GM19463 (cell line): ENCODE data around the gene UPP1.
A peak's percentile ranks its signal among the peaks of the same experiment; 100 is the strongest.
"Not testable (repeated sequence)": the region's sequence is repeated elsewhere in the genome, so short reads cannot be mapped to it uniquely, and the experiment has no call there.

ENCODE experiments used
- ATAC-seq: cut with Tn5 transposase; IDR thresholded peaks from one replicate; pipeline ENCODE4 v1.9.1; 2021; ENCODE audit warnings: mild to moderate bottlenecking, moderate library complexity; ENCODE audit not compliant: unreplicated experiment

Gene UPP1

DNA sequence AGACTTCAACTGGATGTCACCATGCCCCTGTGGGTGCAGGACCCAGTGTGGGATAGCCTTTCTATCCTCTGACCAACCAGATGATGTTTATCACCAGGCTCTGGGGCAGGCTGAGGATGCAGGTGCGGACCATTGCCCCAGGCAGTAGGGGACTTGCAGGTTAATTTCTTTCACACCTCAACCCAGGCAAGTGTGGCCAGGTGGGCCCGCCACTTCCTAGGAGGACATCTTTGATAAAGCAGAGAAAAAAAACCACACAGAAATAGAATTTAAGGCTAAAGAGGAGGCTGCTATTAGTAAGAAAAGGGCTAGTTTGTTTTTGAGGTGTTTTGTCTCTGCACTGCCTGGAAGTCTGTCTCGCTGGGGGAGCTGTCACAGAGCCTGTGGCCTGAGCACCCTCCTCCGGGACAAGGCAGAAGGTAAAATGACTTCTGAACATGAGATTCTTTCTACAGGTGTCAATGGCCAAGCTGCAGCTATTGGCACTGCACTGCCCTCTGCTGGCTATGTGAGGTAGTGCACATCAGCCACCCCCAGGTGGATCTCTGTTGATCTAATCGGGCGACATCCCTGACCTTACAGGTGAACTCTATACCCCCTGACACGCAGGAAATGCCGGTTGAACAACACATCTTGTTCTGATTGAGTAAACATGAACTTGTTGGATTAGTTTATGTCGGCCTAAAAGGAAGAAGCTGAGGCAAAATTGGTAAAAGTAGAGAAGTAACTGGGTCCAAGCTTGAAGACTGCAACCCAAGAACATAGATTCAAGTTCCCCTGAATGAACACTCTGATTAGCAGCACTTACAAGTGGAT, 21.0 kb downstream of the UPP1 start:
- ATAC-seq: peak; percentile 76

- ATAC-seq: no peak
Measured at GRCh38 chr7:48110868-48111267, 21.8 kb downstream of the UPP1 start.

DNA sequence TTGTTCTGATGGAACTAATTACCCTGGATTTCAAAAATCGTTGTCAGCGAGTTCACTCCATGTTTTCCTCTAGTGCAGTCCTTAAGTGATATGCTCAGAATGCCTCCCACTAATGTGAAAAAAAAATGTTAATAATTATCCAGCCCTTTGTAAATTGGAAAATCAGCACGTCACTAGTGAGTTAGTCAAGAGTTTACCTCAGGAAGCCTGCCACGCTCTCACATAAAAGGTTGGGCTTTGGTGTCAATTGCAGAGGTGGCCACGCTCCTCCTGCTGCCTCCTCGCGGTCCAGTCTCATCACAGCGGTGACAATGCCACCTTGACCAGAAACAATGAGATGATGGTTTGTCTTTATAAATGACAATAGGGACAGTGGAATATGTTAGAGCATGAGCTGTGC, 22.5 kb downstream of the UPP1 start:
- ATAC-seq: no peak

DNA sequence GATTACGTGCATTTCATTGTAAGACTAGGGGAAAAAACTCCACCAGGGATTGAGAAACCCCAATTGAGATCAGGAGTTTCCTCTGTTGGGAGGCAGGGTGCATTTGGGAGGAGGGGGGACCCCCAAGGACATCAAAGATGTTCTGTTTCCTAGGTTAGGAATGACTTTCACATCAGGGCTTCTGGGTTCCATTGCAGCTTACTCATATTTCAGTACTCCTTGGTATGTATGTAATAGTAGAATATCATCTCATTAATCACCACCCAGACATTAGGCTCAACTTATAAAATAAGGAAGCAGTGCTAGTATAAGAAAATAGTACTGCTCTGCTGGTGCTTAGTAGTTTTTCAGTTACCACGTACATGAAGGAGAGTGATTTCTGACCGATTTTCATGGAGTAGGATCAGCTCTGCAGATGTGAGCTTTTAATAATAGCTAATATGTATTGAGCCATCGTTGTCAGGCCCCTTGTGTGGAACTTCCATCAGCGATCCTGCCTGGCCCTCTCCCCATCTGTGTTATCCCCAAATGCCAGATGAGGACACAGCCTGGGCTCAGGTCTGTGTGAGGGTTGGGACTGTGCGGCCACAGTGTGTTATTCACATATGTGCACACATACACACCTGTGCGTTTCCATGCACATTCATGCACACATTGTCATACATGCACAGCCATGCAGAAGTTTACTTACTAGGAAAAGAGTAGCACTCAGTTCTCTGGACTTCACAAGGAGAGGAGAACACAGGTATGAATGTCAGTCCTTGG, 23.5 kb downstream of the UPP1 start:
- ATAC-seq: no peak

DNA sequence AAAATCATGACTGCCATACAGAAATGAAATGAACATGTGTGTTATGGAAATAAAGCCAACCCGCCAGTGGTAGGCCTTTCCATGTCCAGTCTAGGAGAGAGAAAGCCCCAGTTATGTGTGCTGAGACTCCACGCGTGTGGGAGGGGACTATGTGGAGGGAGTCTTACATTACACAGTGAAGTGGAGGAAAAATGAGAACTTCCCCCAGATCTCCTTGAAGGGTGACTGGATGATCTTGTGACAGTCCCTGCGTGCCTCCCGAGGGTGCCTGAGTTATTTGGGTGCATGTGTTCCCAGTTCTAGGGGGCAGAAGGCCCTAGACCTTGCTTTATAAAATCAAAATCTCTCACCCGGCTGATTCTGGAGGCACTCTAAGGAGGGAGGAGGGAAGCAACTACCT, 24.2 kb downstream of the UPP1 start:
- no peak for ATAC-seq

DNA sequence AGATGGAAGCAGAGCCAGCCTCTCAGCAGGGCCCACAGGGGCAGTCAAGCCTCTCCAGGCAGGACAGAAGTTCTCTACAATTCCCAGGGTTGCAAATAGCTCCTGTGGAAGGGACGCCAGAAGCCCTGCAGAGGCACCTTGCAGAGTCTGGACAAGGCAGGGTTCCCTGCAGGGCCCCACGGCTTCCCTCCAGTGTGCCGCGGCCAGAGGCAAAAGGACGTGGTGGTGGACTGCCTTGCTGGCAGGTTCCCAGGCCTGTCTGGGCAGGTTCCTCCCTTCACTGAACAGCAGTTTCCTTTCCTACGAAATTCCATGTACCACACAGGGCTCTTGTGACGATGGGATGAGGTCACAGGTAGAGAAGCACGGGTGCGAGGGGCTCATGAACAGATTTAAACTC, 25.1 kb downstream of the UPP1 start:
- ATAC-seq: no peak

GRCh38 chr7:48114589-48114988, 25.5 kb downstream of the UPP1 start:
- ATAC-seq: no peak

GRCh38 chr7:48116043-48116442, 27.0 kb downstream of the UPP1 start:
- no peak for ATAC-seq

DNA sequence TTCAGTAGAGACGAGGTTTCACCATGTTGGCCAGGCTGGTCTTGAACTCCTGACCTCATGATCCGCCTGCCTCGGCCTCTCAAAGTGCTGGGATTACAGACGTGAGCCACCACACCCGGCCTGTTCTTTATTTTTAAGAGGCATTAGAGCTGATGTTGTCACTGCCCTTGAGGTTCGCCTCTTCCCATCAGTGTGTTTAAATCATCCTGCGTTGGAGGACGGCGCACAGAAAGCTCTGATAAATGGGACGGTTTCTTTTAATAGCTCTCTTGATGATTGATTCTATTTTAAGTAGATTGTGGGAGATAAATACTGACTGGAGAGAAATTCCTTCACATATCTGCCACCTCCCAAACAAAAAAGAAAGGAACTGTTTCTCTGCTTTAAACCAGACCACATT, 29.0 kb downstream of the UPP1 start:
- no peak for ATAC-seq

DNA sequence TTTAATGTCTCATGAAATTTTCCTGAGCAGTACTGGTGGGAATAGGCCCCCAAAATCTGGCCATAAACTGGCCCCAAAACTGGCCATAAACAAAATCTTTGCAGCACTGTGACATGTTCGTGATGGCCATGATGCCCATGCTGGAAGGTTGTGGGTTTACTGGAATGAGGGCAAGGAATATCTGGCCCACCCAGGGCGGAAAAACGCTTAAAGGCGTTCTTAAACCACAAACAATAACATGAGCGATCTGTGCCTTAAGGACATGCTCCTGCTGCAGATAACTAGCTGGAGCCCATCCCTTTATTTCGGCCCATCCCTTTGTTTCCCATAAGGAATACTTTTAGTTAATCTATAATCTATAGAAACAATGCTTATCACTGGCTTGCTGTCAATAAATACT, 31.5 kb downstream of the UPP1 start:
- ATAC-seq: not testable (repeated sequence)

- ATAC-seq: no peak
Measured at GRCh38 chr7:48126037-48126436, 37.0 kb downstream of the UPP1 start.

DNA sequence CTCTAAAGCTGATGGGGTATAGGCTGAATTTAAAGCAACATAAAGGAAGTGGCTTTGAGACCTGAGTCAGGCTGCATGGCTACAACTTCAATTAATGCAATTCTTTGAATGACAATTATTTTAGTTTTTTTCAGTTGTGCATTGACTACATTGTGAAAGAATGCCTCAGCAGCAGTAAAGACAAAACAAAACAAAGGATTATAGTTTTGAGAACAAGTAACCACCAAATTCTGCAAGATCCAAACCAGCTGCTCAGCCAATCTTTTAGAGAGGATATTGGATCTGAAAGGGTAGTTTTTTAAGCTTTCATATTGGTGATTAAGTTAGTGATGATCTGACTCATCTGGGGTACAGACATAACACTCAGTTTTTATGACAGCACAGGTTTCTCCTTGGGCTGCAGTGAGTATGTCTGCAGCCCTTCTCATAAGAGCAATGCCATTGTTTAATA, 41.6 kb downstream of the UPP1 start:
- peak; percentile 78 for ATAC-seq

DNA sequence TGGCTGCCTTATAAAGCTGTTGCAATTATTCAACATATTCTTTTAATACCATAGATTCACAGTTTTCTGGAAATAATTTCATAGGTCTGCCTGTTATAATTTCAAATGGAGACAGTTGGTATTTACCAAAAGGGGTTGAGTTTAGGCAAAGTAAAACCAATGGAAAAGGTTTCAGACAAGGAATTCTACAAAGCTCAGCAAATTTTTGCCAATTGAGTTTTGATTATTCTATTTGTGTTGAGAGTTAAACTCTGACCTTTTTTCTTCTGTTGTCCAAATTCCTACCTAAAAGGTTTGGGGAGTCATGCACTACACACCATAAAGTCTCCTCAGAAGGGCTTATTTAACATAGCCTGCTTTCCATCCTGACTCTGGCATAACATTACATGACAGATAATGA, 43.7 kb downstream of the UPP1 start:
- ATAC-seq: no peak

DNA sequence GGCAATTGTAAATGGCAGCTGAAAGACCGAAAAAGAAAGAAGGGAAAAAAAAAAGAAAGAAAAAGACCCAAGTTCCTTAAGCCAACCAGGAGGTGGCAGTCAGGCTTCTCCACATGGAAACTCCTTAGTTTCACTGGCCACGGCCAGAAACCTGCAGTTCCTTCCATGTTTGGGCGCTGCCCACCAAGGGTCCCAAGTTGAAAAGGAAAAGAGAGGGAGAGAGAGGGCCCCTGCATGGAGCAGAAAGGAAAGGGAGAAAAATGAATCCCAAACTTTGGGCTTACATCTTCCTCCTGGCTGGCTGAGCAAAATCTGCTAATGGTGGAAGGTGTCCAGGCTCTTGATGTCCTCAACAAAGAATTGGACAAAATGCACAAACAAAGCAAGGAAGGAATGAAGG, 50.4 kb downstream of the UPP1 start:
- no peak for ATAC-seq

GRCh38 chr7:48140001-48140681, 51.1 kb downstream of the UPP1 start:
- ATAC-seq: no peak

DNA sequence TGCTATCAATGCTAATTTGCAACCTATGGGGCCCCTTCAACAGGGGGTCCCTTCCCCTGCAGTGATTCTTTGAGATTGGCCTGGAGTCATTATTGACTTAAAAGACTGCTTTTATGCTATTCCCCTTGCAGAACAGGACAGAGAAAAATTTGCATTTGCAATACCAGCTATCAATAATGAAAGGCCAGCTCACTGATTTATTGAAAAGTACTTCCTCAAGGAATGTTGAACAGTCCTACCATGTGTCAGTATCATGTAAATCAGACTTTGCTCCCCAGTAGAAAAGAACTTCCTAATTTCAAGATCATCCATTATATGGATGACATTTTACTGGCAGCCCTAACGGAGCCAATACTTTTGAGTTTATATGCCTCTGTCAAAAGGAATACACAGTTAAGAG, 52.5 kb downstream of the UPP1 start:
- ATAC-seq: no peak

DNA sequence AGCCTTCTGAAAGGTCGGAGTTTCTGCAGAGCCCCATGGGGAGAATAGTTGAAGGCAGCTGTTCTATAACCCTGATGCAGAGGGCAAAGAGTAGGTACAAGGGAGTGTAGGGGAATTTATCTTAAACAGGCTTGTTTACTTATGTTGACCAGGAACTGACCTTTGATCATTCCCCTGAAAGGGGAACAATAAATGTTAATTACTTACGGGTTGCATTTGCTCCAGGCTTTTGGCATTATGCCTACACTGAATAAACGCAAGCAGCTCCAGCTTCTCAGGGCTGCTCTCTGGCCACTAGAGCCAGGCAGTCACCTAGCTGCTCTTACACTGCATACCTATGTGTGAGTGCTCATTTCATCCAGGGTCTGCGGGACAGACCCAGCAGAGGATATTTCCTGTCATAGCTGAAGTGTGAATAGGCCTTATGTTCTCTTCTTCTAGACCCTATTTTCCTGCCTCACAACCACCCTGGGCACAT, 55.3 kb downstream of the UPP1 start:
- no peak for ATAC-seq

GRCh38 chr7:48147078-48147591, 58.1 kb downstream of the UPP1 start:
- no peak for ATAC-seq

- not testable (repeated sequence) for ATAC-seq
Measured at GRCh38 chr7:48147690-48148089, 58.6 kb downstream of the UPP1 start.

GRCh38 chr7:48148311-48148710, 59.2 kb downstream of the UPP1 start:
- ATAC-seq: no peak

DNA sequence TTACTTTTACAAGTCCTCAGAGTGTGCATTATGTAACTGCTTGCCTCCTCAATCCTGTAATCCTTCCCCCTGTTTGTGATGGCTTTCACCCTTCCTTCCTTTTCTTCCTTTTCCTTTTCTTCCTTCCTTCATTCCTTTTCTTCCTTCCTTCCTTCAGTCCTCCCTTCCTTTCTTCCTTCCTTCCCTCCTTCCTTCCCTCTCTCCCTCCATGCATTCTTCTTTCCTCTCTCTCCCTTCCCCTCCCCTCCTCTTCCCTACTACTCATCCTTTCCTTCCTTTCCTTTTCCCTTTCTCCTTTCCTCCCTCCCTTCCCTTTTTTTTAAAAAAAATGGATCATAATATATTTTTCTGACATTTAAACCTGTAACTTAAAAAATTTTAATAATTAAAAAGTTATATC, 60.0 kb downstream of the UPP1 start:
- no peak for ATAC-seq
